GM12878 (cell line): ENCODE measurements around the gene CALHM2. TPM values are rescaled to one million over a fixed set of nuclear protein-coding genes. Genes with fewer than 3 reads are reported as not detected.

Source experiments
- ATAC-seq: fragments of 200-7000 bp; cut with Tn5 transposase; 3 replicates; pipeline ENCODE4 v1.9.1; 2020; ENCODE audit warnings: mild to moderate bottlenecking, moderate library complexity
- BruUV-seq: library from RNA; stranded (reverse); fragments of 400-500 nt; replicated peaks from 2 replicates; lab custom pipeline; 2021; lab: Mats Ljungman, UMichigan
- CTCF ChIA-PET: fragments of 300-600 bp; sonication (Branson Sonifier 250); formaldehyde crosslinking; extraction: SDS; loops from one replicate; lab custom pipeline; 2021; ENCODE audit warnings: inconsistent platforms; lab: Yijun Ruan, JAX
- POLR2A ChIA-PET: fragments of 350-600 bp; formaldehyde crosslinking; extraction: SDS; loops from one replicate; lab custom pipeline; 2021; ENCODE audit warnings: inconsistent platforms; lab: Charles Lee
- RAD21 ChIA-PET: fragments of 300-600 bp; sonication (Branson Sonifier 250); formaldehyde crosslinking; loops from one replicate; lab custom pipeline; 2023; ENCODE audit warnings: antibody characterized with exemption; ENCODE audit not compliant: unreplicated experiment; lab: Charles Lee
- SMC1A ChIA-PET: fragments of 300-600 bp; sonication (Branson Sonifier 250); formaldehyde crosslinking; loops from one replicate; lab custom pipeline; 2023; ENCODE audit not compliant: unreplicated experiment, uncharacterized antibody; lab: Charles Lee
- DNase-seq: peaks from one replicate; pipeline ENCODE4 v3.0.0-alpha.2; 2011; ENCODE audit warnings: low read depth, low spot score
- FAIRE-seq: peaks from 3 replicates; lab custom pipeline; 2011; peaks lifted over from hg19 to GRCh38; lab: Jason Lieb, UNC
- H2AFZ ChIP-seq: 2 replicates; pipeline ENCODE4 v1.6.0; 2011; ENCODE audit warnings: low read depth, low read length, control low read depth; ENCODE audit not compliant: control insufficient read depth
- H3K27ac ChIP-seq: 2 replicates; pipeline ENCODE4 v1.5.1; 2011; ENCODE audit warnings: control low read depth; ENCODE audit not compliant: control insufficient read depth, insufficient read depth
- H3K27me3 ChIP-seq, 2 experiments: replicated peaks in 1 of 2; 2 replicates each; pipeline versions ENCODE4 v1.6.0 to v1.6.1; 2011; ENCODE audit warnings: low read length in 1 of 2; ENCODE audit not compliant: control insufficient read depth in 2 of 2, insufficient read depth in 2 of 2
- H3K36me3 ChIP-seq, 2 experiments: 2 replicates each; pipeline ENCODE4 v1.5.1; 2011; ENCODE audit warnings: low read length in 1 of 2; ENCODE audit not compliant: control insufficient read depth in 2 of 2, insufficient read depth in 2 of 2
- H3K4me1 ChIP-seq: 2 replicates; pipeline ENCODE4 v1.6.1; 2011; ENCODE audit warnings: mild to moderate bottlenecking, low read length, moderate library complexity, mixed read lengths; ENCODE audit not compliant: control insufficient read depth, insufficient read depth
- H3K4me2 ChIP-seq: 2 replicates; pipeline ENCODE4 v1.6.0; 2011; ENCODE audit warnings: control low read depth; ENCODE audit not compliant: control insufficient read depth, insufficient read depth
- H3K4me3 ChIP-seq: fragments of 200-600 bp; sonication (generic); 2 replicates; pipeline ENCODE4 v1.5.1; 2016
- H3K79me2 ChIP-seq: 2 replicates; pipeline ENCODE4 v1.6.0; 2011; ENCODE audit warnings: low read length; ENCODE audit not compliant: control insufficient read depth, insufficient read depth
- H3K9ac ChIP-seq: 2 replicates; pipeline ENCODE4 v1.8.0; 2011; ENCODE audit warnings: low read length, control low read depth, mixed read lengths; ENCODE audit not compliant: control insufficient read depth, insufficient read depth
- H3K9me3 ChIP-seq: replicated peaks from 3 replicates; pipeline ENCODE4 v1.5.1; 2011; ENCODE audit warnings: mild to moderate bottlenecking, low read length; ENCODE audit not compliant: control insufficient read depth, insufficient read depth
- H4K20me1 ChIP-seq: 2 replicates; pipeline ENCODE4 v1.6.0; 2011; ENCODE audit not compliant: control insufficient read depth, insufficient read depth
- CBX5 ChIP-seq: sonication (generic); IDR thresholded peaks from 2 replicates; pipeline ENCODE4 v1.6.1; 2016; ENCODE audit warnings: low read depth, moderate library complexity, mild to moderate bottlenecking, inconsistent platforms
- CEBPZ ChIP-seq: fragments of 150-350 bp; IDR thresholded peaks from 2 replicates; pipeline ENCODE4 v1.6.1; 2016; ENCODE audit warnings: low read depth, low read length
- ESRRA ChIP-seq: IDR thresholded peaks from 2 replicates; pipeline ENCODE4 v1.6.1; 2012; ENCODE audit warnings: mild to moderate bottlenecking, low read length, improper control_type of control experiment
- ETV6 ChIP-seq, 2 experiments: fragments of 450-650 bp in 1 of 2; IDR thresholded peaks in 1 of 2; conservative IDR thresholded peaks in 1 of 2; 2 replicates each; pipeline ENCODE4 v1.6.1; 2014; ENCODE audit warnings: antibody characterized with exemption in 1 of 2, borderline replicate concordance in 1 of 2, low read depth in 1 of 2, mild to moderate bottlenecking in 1 of 2, moderate library complexity in 1 of 2
- HDAC2 ChIP-seq: fragments of 200-600 bp; sonication (generic); IDR thresholded peaks from 2 replicates; pipeline ENCODE4 v1.6.1; 2017
- MYB ChIP-seq: fragments of 150-350 bp; IDR thresholded peaks from 2 replicates; pipeline ENCODE4 v1.6.1; 2014; ENCODE audit warnings: mild to moderate bottlenecking, low read depth, low read length, borderline replicate concordance
- NFXL1 ChIP-seq: fragments of 450-650 bp; IDR thresholded peaks from 2 replicates; pipeline ENCODE4 v1.6.1; 2017; ENCODE audit warnings: antibody characterized with exemption, mild to moderate bottlenecking, borderline replicate concordance
- NFYA ChIP-seq: IDR thresholded peaks from 2 replicates; pipeline ENCODE4 v1.6.1; 2011; ENCODE audit warnings: low read depth, mild to moderate bottlenecking, low read length, improper control_type of control experiment, borderline replicate concordance
- NR2C1 ChIP-seq: fragments of 450-650 bp; IDR thresholded peaks from 2 replicates; pipeline ENCODE4 v1.6.1; 2017; ENCODE audit warnings: antibody characterized with exemption, mild to moderate bottlenecking, moderate library complexity
- NR2C2 ChIP-seq: IDR thresholded peaks from 2 replicates; pipeline ENCODE4 v1.6.1; 2011; ENCODE audit warnings: borderline replicate concordance, low read depth; ENCODE audit not compliant: control insufficient read depth, insufficient read length
- NRF1 ChIP-seq: conservative IDR thresholded peaks from 2 replicates; pipeline ENCODE4 v1.6.1; 2011; ENCODE audit warnings: mild to moderate bottlenecking, low read depth, low read length, improper control_type of control experiment
- SPI1 ChIP-seq: IDR thresholded peaks from 2 replicates; pipeline ENCODE4 v1.6.1; 2011; ENCODE audit warnings: low read depth, mild to moderate bottlenecking, low read length, moderate library complexity, borderline replicate concordance; ENCODE audit not compliant: insufficient read depth
- SRF ChIP-seq, 2 experiments: IDR thresholded peaks; 2 replicates each; pipeline ENCODE4 v1.6.1; 2011; ENCODE audit warnings: low read depth in 2 of 2, low read length in 2 of 2, mild to moderate bottlenecking in 1 of 2, moderate library complexity in 1 of 2
- YBX1 ChIP-seq: fragments of 450-650 bp; IDR thresholded peaks from 2 replicates; pipeline ENCODE4 v1.6.1; 2016; ENCODE audit warnings: antibody characterized with exemption
- ZNF622 ChIP-seq: fragments of 450-650 bp; IDR thresholded peaks from 2 replicates; pipeline ENCODE4 v1.6.1; 2017; ENCODE audit warnings: mild to moderate bottlenecking, inconsistent platforms
- WGBS: methylation state at CpG from one replicate; pipeline ENCODE4 v1.1.6; 2016; ENCODE audit warnings: low lambda C conversion rate; ENCODE audit not compliant: insufficient replicate concordance, insufficient coverage; ENCODE audit errors: missing lambda C conversion rate; 5-methylcytosine and 5-hydroxymethylcytosine counted together
- in situ Hi-C: fragments of 300-500 bp; cut with MboI; formaldehyde crosslinking; loops from 9 replicates; pipeline ENCODE4 v1.14.3; 2018; ENCODE audit warnings: mixed read lengths
- intact Hi-C: fragments of 100-400 bp; cut with micrococcal nuclease; formaldehyde crosslinking; loops from one replicate; pipeline ENCODE4 v1.14.2; 2022; ENCODE audit not compliant: unreplicated experiment
- polyA plus RNA-seq, 11 experiments: library from polyadenylated mRNA; depleted of rRNA in 4 of 11; unstranded in 6 of 11; stranded (reverse) in 5 of 11; fragments of >200 nt; fragmentation: Nextera tagmentation in 4 of 11; fragmentation: Illumina TruSeq in 1 of 11; extraction: Ambion mirVana in 4 of 11; extraction: Trizol in 1 of 11; gene quantifications; 1 replicate in 1 of 11; 2 replicates in 10 of 11; pipeline versions ENCODE4 v1.2.1 to v1.2.3, GENCODE V29; 2011 to 2016; ENCODE audit warnings: inconsistent platforms in 2 of 11, missing spikeins in 2 of 11, low read depth in 1 of 11
- total RNA-seq, 4 experiments: library from RNA; depleted of rRNA in 3 of 4; stranded (reverse); fragments of >200 nt in 3 of 4; fragmentation: Illumina TruSeq in 1 of 4; extraction: Trizol in 1 of 4; gene quantifications; 2 replicates each; pipeline versions ENCODE4 v1.2.1 to v1.2.3, GENCODE V29; 2013 to 2021
- TF ChIP-seq, protein P1 (sequence below): fragments of 450-650 bp; IDR thresholded peaks from 2 replicates; pipeline ENCODE4 v1.6.1; 2018; ENCODE audit warnings: borderline replicate concordance, mild to moderate bottlenecking; ENCODE audit not compliant: partially characterized antibody
- TF ChIP-seq, protein P2 (sequence below): IDR thresholded peaks from 2 replicates; pipeline ENCODE4 v1.6.1; 2011; ENCODE audit warnings: mild to moderate bottlenecking, low read depth, low read length, moderate library complexity; ENCODE audit not compliant: insufficient replicate concordance

CALHM2 gene
- total and polyA plus RNA-seq, 10 of the 15 experiments (the other 5 are each of a cell fraction or from before 2014, with no cell fraction given), result 0.60 to 23.7 (median 9.3) TPM

- TF ChIP-seq, protein P1, sequence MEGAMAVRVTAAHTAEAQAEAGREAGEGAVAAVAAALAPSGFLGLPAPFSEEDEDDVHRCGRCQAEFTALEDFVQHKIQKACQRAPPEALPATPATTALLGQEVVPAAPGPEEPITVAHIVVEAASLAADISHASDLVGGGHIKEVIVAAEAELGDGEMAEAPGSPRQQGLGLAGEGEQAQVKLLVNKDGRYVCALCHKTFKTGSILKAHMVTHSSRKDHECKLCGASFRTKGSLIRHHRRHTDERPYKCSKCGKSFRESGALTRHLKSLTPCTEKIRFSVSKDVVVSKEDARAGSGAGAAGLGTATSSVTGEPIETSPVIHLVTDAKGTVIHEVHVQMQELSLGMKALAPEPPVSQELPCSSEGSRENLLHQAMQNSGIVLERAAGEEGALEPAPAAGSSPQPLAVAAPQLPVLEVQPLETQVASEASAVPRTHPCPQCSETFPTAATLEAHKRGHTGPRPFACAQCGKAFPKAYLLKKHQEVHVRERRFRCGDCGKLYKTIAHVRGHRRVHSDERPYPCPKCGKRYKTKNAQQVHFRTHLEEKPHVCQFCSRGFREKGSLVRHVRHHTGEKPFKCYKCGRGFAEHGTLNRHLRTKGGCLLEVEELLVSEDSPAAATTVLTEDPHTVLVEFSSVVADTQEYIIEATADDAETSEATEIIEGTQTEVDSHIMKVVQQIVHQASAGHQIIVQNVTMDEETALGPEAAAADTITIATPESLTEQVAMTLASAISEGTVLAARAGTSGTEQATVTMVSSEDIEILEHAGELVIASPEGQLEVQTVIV, result no peak
- TF ChIP-seq NR2C1 (no peak), SRF (IDR thresholded peaks at IDR 0.05; ENCODE audit: low read depth in 2 of 2, low read length in 2 of 2) (no peak), NR2C2 (no peak), ZNF622 (no peak), NRF1 (no peak), NFYA (no peak), ETV6 (conservative IDR thresholded peaks at IDR 0.05 in 1 of 2, IDR thresholded peaks at IDR 0.05 in 1 of 2; ENCODE audit: borderline replicate concordance in 1 of 2, low read depth in 1 of 2) (no peak), HDAC2 (no peak), YBX1 (no peak), MYB (no peak)
Measured at GRCh38 chr10:103500481-103500880, 48.3 kb upstream of the CALHM2 start (continued).

GRCh38 chr10:103499881-103500280 lies 47.7 kb upstream of the CALHM2 start:
- FAIRE-seq (no peak), DNase-seq (no peak), ATAC-seq (no peak)
- no TSS peak for BruUV-seq
- RAD21 ChIA-PET, result interaction anchor here (0.7 to 1.2 kb wide), 2 partner anchors 11 to 114 kb away, joined by 3 to 4 read pairs; no protein-coding TSS in a partner anchor
- H3K9ac ChIP-seq, result no peak overlapping the region
- H3K27me3 ChIP-seq, result peaks cover 5 to 8% of the 10 kb centered on the region in 2 experiments
- H3K36me3 ChIP-seq, result no peaks in the 10 kb centered on the region
- H4K20me1 ChIP-seq, result no peaks in the 10 kb centered on the region
- in situ Hi-C loops, result no loop called here
- 54% methylated on average over 7 of the region's 7 CpGs for WGBS
- POLR2A ChIA-PET, result no interaction called here
- H3K79me2 ChIP-seq, result no peaks in the 10 kb centered on the region
- CTCF ChIA-PET, result no interaction called here
- no peak overlapping the region for H3K27ac ChIP-seq
- H2AFZ ChIP-seq, result no peak overlapping the region
- intact Hi-C loops, result loop anchor here (5.0 kb wide), 1 partner anchor 92 kb away; no protein-coding TSS in a partner anchor
- no peaks in the 10 kb centered on the region for H3K9me3 ChIP-seq
- H3K4me3 ChIP-seq, result no peak overlapping the region
- SMC1A ChIA-PET, result interaction anchor here (0.8 to 1.1 kb wide), 2 partner anchors 12 to 42 kb away, joined by 3 read pairs; no protein-coding TSS in a partner anchor
- peaks cover 6% of the 10 kb centered on the region for H3K4me1 ChIP-seq
- H3K4me2 ChIP-seq, result no peak overlapping the region
- TF ChIP-seq NR2C2 (no peak), CEBPZ (no peak), ESRRA (no peak), SPI1 (no peak), CBX5 (no peak), NFXL1 (no peak), NR2C1 (no peak)
- TF ChIP-seq, protein P2, sequence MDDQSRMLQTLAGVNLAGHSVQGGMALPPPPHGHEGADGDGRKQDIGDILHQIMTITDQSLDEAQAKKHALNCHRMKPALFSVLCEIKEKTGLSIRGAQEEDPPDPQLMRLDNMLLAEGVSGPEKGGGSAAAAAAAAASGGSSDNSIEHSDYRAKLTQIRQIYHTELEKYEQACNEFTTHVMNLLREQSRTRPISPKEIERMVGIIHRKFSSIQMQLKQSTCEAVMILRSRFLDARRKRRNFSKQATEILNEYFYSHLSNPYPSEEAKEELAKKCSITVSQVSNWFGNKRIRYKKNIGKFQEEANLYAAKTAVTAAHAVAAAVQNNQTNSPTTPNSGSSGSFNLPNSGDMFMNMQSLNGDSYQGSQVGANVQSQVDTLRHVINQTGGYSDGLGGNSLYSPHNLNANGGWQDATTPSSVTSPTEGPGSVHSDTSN, result no peak
